Middle frontal gyrus (tissue), 1 donor: ENCODE data around the gene PRKCSH.
"Not testable (repeated sequence)": the region's sequence is repeated elsewhere in the genome, so short reads cannot be mapped to it uniquely, and the experiment has no call there.

Source experiments
- DNase-seq: peaks from one replicate; pipeline ENCODE4 v3.0.0-alpha.2; 2015; ENCODE audit warnings: low spot score; ENCODE audit errors: extremely low spot score

Gene PRKCSH

DNA sequence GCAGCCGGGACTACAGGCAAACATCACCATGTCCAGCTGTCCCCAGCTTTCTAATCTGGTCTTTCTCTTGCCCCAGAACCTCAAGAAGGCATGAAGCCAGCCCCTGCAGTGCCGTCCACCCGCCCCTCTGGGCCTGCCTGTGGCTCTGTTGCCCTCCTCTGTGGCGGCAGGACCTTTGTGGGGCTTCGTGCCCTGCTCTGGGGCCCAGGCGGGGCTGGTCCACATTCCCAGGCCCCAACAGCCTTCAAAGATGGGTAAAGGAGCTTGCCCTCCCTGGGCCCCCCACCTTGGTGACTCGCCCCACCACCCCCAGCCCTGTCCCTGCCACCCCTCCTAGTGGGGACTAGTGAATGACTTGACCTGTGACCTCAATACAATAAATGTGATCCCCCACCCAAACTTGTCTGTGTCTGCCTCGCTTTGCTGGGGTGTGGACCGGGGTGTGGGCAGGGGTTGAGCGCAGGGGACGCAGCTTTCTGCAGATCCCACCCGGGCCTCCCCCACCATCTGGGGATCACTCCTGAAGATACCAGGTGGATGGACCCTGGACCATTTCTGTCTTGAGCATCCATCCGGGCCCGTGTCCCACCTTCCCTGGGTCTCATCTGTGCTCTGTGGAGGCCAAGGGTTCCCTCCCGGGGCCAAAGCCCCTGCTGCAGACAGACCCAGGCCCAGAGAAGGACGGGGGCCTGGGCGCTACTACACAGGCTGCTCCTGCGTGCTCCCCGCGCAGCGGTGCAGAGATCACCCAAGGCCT is 15.3 kb downstream of the PRKCSH start:
- DNase-seq = no peak

- DNase-seq = no peak
Observed at GRCh38 chr19:11451327-11451870, 16.0 kb downstream of the PRKCSH start.

DNA sequence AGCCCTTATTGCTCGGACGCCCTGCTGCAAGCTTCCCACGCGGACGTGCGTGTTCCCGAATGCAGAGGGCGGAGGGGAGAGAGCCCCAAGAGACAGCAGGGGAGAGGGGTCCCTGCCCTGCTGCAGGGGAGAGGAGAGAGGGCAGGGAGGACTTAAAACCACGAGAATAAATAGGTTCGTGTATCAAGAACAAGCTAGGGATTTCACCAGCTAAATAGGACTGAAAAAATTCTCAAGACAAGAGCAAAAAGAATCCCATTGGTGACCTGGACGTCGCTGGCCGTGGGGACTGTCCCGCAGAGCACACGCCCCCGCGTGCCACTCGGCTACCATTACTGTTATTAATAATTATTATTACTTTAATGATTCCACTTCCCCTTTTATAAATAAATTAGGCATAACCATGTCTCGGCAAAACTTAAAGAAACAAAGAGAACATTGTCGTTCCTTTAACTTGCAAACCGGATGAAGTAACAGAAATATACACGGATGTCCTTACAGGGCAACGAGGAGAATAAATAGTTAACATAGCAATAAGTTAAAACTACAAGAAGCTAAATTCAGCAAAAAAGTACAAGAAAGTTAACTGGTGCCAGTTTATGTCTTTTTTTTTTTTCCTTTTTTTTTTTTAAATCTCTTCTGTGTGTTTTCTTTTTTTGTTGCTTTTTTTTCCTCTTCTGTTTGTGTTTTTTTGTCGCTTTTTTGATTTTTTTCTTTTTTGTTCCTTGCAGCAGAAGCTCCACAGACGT is 16.6 kb downstream of the PRKCSH start:
- DNase-seq = no peak

DNA sequence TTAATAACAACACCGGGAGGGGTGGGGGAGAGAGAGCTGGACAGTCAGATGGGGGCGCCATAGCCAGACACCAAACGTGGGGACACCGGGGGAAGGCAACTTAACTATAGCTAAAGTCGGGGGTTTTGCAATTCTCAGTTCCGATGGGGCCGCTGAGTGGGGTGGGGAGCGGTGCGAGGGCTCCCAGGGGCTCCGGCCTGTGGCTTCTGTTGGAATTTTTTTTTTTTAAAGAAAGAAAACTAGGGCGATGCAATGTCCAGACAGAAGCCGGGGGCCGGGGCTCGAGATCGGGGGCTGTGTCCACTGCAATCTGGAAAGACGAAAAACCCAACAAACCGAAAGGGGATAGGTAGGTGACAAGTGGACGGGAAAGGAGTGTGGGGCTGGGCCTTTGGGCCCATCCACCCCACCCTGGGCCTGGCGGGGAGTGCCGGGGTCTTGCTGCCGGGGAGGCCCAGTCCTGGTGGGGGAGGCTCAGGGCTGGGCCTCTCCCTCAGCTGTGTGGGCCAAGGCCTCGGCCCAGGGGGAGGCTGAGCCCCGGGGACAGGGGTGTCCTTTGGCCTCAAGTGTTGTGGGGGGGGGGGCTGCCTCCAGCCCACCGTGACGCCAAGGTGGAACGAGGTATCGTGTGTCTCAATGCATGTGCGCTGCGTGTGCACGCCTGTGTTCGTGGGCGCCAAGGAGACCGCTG is 17.3 kb downstream of the PRKCSH start:
- DNase-seq = no peak

GRCh38 chr19:11453468-11454341 is 18.3 kb downstream of the PRKCSH start:
- DNase-seq = no peak

DNA sequence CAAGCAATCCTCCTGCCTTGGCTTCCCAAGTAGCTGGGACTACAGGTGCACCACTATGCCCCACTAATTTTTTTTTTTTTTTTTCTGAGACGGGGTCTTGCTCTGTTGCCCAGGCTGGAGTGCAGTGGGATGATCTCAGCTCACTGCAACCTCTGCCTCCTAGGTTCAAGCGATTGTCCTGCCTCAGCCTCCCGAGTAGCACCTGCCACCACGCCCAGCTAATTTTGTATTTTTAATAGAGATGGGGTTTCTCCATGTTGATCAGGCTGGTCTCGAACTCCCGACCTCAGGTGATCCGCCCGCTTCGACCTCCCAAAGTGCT is 19.8 kb downstream of the PRKCSH start:
- DNase-seq = not testable (repeated sequence)

DNA sequence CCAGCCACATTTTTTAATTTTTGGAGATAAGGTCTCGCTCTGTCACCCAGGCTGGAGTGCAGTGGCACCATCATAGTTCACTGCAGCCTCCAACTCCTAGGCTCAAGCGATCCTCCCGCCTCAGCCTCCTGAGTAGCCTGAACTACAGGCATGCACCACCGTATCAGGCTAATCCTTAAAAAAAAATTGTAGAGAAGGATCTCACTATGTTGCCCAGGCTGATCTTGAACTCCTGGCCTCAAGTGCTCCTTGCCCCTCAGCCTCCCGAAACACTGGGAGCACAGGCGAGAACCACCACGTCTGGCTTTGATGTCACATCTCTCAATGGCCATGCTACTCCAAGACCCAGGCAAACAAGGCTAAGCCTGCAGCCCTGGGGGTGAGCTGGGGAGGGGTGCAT is 21.2 kb downstream of the PRKCSH start:
- no peak for DNase-seq

GRCh38 chr19:11457115-11457514 is 21.7 kb downstream of the PRKCSH start:
- peak; percentile 39 for DNase-seq

- DNase-seq = no peak
Observed at GRCh38 chr19:11457831-11458230, 22.4 kb downstream of the PRKCSH start.

- DNase-seq = no peak
Observed at GRCh38 chr19:11458236-11458900, 22.9 kb downstream of the PRKCSH start.

- not testable (repeated sequence) for DNase-seq
Observed at GRCh38 chr19:11458912-11459311, 23.5 kb downstream of the PRKCSH start.

DNA sequence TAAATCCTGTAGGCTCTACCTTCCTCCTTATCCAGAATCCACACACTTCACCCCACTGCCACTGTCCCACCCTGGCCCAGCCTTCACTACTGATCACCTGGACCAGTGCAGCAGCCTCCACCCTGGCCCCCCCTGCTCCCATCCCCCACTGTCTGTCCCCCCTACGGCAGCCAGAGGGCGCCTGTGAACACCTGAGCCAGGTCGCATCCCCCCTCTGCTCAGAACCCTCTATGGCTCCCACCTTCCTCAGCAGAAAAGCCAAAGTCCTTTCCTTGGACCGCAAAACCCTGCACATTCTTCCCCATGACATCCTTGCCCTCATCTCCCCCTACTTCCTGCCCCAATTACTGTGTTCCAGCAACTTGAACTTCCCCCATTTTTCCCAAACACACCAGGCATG is 24.8 kb downstream of the PRKCSH start:
- no peak for DNase-seq

DNA sequence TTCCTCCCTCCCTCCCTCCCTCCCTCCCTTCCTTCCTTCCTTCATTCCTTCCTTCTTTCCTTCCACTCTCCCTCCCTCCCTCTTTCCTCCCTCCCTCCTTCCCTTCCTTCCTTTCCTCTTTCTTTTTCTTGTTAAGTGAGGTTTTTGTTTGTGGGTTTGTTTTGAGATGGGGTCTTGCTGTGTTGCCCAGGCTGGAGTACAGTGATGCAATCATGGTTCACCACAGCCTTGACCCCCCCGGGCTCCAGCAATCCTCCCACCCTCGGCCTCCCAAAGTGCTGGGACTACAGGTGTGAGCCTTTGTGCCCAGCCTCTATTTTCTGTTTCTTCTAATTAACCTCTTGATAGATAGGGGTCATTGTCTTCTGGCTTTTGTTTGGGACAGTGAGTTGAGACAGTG is 26.0 kb downstream of the PRKCSH start:
- no peak for DNase-seq

GRCh38 chr19:11463391-11463790 is 28.0 kb downstream of the PRKCSH start:
- DNase-seq = no peak

DNA sequence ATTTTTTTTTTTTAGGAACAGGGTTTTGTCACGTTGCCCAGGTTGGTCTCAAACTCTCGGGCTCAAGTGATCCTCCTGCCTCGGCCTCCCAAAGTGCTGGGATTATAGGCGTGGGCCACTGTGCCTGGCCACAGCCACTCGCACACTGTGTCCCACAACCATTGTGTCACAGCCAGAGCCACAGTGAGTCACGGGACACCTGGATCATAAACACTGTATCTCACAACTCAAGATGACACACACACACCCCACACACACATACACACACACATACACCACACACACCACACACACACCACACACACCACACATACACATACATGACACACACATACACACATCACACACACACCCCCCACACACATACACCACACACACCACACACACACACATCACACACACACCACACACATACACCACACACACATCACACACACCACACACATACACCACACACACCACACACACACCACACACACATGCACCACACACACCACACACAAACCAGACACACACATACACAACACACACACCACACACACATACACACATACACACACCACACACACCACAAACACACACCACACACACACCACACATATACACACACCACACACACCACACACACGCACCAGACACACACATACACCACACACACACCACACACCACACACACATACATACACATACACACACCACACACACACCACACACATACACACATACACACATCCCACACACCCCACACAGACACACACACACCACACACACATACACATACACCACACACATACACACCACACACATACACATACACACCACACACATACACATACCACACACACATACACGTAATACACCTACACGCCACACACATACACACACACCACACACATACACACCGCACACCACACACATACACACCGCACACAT is 29.2 kb downstream of the PRKCSH start:
- DNase-seq = no peak

- DNase-seq = no peak
Observed at GRCh38 chr19:11465600-11465999, 30.2 kb downstream of the PRKCSH start.

DNA sequence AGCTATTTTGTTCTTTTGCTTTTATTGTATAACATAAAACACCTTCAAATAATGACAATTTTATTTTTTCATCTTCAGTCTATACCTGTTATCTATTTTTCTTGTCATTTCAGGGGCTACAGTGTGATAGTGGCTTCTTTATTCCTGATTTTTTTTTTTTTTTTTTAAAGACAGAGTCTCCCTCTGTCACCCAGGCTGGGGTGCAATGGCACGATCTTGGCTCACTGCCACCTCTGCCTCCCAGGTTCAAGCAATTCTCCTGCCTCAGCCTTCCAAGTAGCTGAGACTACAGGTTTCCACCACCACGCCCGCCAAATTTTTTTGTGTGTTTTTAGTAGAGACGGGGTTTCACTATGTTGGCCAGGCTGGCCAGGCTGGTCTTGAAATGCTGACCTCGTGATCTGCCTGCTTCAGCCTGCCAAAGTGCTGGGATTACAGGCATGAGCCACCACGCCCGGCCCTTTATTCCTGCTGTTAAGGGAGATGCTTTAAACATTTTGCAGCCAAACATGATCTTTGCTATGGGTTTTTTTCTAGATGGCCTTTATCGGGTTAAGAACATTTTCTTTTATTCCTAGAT is 32.9 kb downstream of the PRKCSH start:
- DNase-seq = not testable (repeated sequence)

DNA sequence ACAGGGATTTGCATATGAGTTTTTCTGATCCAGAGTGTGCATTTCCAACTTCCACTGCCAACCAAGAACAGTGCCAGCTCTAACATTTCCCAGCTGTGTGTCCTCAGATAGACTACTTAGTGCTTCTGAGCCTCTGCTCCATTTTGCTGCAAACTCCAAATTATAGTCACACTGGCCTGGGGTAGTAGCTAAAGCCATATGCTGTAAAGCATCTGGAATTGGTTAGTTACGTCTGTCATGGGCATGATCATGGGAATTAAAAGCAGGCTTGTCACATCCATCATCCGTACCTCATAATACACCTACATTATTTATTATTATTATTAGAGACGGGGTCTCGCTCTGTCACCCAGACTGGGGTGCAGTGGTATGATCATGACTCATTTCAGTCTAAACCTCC is 38.3 kb downstream of the PRKCSH start:
- DNase-seq = no peak

GRCh38 chr19:11475343-11475742 is 39.9 kb downstream of the PRKCSH start:
- DNase-seq = not testable (repeated sequence)
